Retinal pigment epithelial cell (primary cell): ENCODE measurements around the gene INPP1.
A peak's percentile ranks its signal among the peaks of the same experiment; 100 is the strongest.

ENCODE experiments used
- DNase-seq: peaks from one replicate; pipeline ENCODE4 v3.0.0-alpha.2; 2010; ENCODE audit warnings: low read depth
- H3K4me3 ChIP-seq: 2 replicates; pipeline ENCODE4 v1.5.1; 2011; ENCODE audit warnings: mild to moderate bottlenecking, low read length, control low read depth, moderate library complexity
- CTCF ChIP-seq: conservative IDR thresholded peaks from 2 replicates; pipeline ENCODE4 v1.5.1; 2011; ENCODE audit warnings: low read depth, low read length, control low read depth, inconsistent platforms

INPP1 gene

DNA sequence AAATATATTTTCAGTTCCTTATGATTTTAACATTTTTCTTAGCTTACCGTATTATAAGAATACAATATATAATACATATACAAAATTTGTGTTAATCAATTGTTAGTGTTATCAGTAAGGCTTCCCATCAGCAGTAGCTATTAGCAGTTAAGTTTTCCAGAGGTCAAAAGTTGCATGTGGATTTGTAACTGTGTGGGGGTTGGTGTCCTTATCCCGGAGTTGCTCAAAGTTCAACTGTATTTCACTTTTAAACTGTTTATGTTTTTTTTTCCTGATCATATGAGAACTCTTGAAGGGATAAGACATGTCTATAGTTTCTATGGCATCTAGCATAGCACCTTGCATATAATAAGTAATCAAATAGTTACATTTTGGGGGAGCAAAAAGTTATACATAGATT, 52.9 kb downstream of the INPP1 start:
- TF ChIP-seq CTCF = no peak
- DNase-seq = no peak
- no peak overlapping the region for H3K4me3 ChIP-seq

DNA sequence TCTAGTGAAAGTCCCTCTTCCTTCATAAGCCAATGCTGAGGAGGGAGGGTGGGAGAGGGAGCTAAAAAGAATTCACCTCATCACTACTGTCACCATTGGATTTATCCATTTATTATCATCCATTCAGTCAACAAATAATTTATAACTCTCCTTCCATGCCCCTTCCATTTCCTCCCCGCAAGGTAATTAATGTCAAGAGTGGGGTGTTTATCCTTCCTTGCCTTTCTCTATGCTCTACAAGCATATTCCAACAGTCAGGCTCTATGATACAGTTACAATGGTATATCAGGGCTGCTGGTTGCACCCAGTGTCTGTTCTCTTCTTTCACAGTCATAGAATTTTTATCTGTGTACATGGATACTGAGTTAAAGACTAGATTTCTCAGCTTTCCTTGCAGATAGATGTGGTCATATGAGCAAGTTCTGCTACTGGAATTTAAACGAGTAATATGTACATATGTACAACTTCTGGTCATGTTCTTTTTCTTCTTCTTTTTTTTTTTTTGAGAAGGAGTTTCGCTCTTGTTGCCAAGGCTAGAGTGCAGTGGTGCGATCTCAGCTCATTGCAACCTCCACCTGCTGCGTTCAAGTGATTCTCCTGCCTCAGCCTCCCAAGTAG, 59.7 kb downstream of the INPP1 start:
- no peak for TF ChIP-seq CTCF
- H3K4me3 ChIP-seq = no peak overlapping the region
- no peak for DNase-seq

DNA sequence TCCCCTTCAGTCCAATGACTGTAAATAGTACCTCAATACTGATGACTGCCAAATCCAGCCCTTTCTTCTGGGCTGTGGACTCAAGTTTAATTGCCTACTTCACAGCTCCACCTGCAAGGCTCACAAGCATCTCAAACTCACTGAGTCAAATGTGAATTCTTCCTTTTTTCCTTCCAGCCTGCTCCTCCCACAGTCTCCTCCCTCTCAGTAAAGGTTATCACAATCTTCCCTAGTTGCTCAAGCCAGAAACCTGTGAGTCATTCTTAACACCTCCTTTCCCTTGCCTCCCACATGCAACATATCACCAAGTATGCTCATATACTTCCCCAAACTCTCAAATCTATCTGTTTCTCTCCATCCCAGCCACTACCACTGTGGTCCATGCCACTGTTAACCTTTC, 61.1 kb downstream of the INPP1 start:
- TF ChIP-seq CTCF = no peak
- H3K4me3 ChIP-seq = no peak overlapping the region
- no peak for DNase-seq

GRCh38 chr2:190405070-190405469, 61.7 kb downstream of the INPP1 start:
- no peak for TF ChIP-seq CTCF
- H3K4me3 ChIP-seq = no peak overlapping the region
- no peak for DNase-seq

DNA sequence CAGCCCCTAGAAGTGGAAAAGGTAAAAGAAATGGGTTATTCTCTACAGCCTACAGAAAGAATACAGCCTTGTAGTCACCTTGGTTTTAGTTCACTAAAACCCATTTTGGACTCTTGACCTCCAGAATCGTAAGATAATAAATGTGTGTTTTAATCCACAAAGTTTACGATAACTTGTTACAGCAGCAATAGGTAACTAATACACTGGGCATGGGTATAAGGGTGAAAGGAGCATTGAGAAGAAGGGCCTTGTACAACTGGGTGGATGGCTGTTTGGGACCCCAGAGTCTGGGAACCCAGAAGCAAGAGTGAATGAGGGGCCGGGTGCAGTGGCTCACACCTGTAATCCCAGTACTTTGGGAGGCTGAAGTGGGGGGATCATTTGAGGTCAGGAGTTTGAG, 62.6 kb downstream of the INPP1 start:
- TF ChIP-seq CTCF = no peak

GRCh38 chr2:190406805-190407204, 63.4 kb downstream of the INPP1 start:
- no peak overlapping the region for H3K4me3 ChIP-seq
- DNase-seq = no peak
- no peak for TF ChIP-seq CTCF

More for the DNA sequence above, 62.6 kb downstream of the INPP1 start:
- DNase-seq = no peak
- no peak overlapping the region for H3K4me3 ChIP-seq

GRCh38 chr2:190407246-190407661, 63.9 kb downstream of the INPP1 start:
- TF ChIP-seq CTCF = no peak
- peak overlapping the region; percentile 71 for H3K4me3 ChIP-seq
- DNase-seq = no peak
